HG02588 (cell line): Measurements from ENCODE around the gene MRGPRF.

ENCODE experiments used
- ATAC-seq: cut with Tn5 transposase; IDR thresholded peaks from one replicate; pipeline ENCODE4 v1.9.1; 2021; ENCODE audit warnings: mild to moderate bottlenecking, moderate library complexity; ENCODE audit not compliant: unreplicated experiment

The MRGPRF gene

GRCh38 chr11:69030301-69030700 lies 17.3 kb upstream of the MRGPRF start:
- ATAC-seq = no peak

GRCh38 chr11:69027704-69028372 lies 14.8 kb upstream of the MRGPRF start:
- ATAC-seq = no peak

- ATAC-seq = no peak
These were observed 11.5 kb upstream of the MRGPRF start for GRCh38 chr11:69024509-69024908.

DNA sequence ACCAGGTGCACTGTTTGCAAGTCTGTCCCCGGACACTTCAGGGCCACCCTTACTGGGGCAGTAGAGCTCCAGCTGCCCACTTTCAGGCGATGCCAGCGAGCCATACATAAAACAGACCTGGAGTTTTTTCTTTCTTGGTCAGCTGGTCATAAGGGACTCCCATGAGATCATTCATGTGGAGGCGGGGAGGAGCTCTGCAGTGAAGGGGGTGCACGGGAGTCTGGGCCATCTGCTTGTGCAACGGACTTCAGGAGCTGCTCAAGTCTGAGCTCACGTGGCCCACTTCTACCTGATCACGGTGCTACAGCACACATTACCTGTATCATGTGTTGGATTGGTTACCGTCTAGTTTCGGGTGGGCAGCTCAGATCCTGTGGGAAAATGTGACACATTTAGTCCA lies 9.2 kb upstream of the MRGPRF start:
- ATAC-seq = no peak

DNA sequence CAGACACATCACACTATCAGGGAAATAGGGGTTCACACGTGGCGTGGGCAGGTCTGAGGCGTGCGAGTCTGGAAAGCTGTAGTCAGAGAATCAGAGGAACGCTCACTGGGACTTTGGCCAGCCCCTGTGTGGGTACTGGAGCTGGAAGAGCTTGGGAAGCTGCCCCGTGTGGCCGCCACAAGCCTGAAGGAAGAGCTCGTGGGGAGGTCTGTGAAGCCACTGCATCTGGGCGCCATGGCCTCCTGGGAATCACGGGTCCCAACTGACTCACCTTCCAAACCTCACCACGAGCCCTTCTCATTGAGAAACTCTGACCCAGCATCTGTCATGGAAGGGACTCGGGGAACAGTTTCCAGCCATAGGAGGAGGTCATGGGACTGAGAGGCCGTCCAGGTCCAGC lies 5.9 kb upstream of the MRGPRF start:
- no peak for ATAC-seq

- ATAC-seq = no peak
These were observed 4.9 kb upstream of the MRGPRF start for GRCh38 chr11:69017951-69018350.

GRCh38 chr11:69014898-69015549 lies 2.0 kb upstream of the MRGPRF start:
- no peak for ATAC-seq

GRCh38 chr11:69014084-69014851 lies 1.2 kb upstream of the MRGPRF start:
- no peak for ATAC-seq

DNA sequence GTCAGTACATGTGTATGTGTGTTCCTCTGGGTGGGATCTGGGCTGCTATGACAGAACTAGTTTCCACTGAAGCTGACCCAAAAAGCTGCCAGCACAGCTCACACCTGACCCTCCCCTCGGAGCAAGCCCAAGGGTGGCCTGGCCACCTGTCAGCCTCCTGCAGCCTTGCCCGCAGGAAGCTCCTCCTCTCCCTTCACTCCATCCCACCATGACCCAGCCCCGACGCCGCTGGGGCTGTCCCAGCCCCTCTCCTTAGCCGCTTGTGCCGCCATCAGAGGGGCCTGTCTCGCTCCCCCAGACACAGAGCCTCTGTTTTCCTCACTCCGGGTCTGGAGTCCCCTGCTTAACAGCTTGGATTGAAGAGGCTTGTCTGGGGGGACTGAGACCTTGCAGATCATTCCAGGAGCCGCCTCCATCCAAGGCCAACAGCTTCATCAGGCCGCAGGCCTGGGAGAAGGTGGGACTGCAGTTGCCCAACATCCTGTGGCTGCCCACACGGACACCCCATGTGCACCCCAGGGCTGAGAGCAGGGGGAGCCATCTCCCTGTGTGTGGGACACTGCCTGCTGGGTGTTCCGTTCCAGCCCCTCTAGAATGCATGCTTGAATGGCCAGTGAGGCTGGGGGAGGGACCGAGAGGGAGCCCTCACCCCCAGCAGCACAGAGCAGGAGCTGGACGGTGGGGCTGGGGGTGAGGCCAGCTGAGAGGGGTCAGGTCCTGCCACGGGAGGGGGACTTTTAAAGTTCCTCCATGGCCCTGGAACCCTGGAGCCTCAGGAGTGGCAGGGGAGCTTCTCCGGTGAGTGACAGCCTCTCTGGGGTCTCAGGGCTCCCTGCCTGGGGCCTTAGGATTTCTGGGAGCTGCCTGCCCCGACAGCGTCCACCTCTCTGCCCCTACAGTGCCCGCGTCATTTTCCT lies 696 bp downstream of the MRGPRF start:
- no peak for ATAC-seq

GRCh38 chr11:69011624-69012091 lies 1.4 kb downstream of the MRGPRF start:
- ATAC-seq = no peak

DNA sequence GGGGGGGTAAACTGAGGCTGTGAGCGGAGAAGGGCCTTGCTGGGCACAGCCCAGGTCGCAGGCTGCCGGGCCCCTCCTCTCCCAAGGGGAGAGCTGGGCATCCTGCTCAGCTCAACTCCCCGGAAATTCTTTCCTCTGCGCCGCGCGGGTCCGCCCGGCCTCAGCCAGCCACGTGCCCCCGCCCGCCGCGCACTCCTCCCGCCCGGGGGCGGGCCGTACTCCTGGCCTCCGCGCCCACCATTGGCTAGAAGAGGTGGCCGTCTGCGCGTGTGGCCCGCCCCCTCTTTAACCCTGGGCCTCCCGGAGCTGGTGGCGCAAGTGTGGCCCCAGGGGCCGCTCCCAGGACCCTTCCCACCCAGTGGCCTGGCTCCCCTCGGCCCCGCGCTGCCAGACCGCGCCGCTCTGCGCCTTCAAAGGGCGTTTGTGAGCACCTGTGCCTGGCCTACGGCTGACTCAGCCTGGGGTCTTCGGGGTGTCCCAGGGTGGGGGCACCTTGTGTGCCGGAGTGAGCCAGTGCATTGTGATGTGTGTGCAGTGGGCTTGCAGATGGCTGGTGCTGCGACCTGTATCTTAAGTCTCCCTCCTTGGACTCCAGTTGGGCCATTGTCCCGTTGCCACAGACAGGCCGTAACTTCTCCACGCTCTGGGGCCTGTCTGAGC lies 2.0 kb downstream of the MRGPRF start:
- ATAC-seq = no peak

DNA sequence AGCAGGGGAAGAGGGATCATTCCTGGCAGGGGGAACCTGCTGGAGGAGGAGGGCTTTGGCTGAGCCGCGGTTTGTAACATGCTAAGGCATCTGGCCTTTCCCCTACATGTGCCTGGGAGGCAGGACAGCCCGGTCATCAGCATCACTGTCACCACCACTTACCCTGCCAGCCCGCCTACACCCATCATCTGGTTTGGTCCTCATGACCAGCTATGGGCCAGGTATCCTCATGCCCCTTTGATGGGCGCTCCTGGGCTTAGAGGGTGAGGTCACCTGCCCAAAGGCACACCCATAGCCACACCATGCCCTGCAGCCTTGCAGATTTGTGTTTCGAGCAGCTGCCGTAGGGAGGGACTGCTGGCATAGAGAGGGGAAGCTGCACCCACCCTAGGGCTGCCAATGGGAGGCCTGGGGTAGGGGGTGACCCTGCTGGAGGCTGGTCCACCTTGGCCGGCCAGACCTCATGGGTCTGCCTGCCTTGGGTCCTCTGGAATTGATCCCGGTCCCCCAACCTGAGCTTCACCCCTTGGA lies 2.6 kb downstream of the MRGPRF start:
- no peak for ATAC-seq

- no peak for ATAC-seq
These were observed 3.4 kb downstream of the MRGPRF start for GRCh38 chr11:69009441-69010211.

DNA sequence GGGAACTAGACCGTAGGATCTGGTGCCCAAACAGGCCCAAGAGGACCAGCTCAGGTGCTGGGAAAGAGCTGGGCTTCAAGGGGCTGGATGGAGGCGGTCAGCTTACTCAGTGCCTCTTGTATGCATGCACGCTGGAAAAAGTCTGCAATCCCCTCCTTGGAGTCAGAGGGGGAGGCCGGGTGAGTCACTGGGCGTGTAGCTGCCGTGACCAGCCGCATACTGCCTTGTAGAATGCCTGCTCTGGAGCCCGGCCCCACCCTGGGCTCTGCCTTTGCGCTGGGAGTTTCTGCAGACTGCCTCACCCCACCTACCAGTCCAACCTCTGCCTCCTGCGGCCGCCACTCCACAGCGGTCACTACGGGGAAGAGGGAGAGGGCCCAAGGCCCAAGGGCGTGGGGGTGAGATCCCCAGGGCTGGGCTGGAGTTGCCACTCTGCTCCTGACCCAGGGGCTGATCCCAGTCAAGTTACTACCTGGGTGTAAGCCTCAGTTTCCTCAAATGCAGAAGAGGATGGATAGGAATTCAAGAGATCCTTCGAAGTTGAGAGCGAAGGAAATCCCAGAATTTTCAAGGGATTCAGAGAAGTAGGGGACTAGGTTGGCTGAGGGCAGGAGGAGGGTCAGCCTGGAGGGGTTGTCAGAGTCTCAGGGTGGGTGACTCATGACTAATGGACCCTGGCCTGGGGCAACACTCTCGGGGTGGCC lies 4.2 kb downstream of the MRGPRF start:
- no peak for ATAC-seq

- ATAC-seq = no peak
These were observed 5.1 kb downstream of the MRGPRF start for GRCh38 chr11:69007975-69008381.

- ATAC-seq = no peak
These were observed 6.2 kb downstream of the MRGPRF start for GRCh38 chr11:69006816-69007215.

DNA sequence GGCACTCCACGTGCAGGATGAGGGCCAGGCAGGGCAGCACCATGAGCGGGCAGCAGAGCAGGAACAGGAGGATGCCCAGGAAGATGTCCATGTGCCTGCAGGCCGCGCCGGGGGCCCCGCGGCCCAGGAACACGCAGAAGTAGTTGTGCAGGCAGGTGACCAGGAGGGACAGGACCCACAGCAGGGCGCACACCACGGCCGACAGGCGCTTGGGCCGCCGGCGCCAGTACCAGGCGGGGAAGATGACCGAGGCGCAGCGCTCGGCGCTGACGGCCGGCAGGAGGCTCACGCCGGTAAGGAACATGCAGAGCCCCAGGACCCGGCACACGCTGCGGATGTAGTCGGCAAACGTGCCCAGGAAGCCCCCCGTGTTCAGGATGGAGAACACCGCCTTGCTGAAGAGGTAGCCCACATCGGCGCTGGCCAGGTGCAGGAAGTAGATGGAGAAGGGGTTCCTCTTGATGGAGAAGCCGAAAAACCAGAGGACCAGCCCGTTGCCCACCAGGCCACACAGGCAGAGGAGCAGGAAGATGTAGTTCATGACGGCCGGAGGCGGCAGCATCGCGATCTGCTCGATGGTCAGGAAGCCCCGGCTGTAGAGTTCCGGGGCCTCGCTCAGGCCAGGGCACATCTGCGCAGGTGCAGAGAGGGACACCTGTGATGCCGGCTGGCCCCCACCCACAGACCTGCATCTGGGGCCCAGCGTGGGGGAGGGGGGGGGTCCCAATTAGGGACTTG lies 7.2 kb downstream of the MRGPRF start:
- no peak for ATAC-seq

DNA sequence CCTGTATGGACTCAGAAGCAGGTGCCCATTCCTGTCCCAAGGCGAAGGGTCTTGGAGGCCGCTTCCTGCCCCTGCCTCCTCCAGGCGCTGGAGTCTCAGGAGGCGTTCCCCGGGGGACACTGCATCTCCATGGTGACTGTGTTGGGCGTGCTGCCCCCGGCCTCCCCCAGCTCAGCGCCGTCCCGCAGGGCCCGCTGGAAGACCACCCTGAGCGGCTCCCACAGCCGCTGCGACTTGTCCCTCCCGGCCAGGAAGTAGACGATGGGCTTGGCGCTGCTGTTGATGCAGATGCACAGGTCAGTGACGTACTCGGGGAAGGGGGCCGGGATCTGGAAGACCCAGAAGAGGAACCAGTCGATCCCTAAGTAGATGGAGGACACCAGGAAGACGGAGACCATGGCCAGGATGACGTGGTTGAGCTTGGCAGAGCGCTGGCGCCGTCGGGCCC lies 7.8 kb downstream of the MRGPRF start:
- no peak for ATAC-seq
